ENCODE measurements around the gene NPAS3.

NPAS3 gene

DNA sequence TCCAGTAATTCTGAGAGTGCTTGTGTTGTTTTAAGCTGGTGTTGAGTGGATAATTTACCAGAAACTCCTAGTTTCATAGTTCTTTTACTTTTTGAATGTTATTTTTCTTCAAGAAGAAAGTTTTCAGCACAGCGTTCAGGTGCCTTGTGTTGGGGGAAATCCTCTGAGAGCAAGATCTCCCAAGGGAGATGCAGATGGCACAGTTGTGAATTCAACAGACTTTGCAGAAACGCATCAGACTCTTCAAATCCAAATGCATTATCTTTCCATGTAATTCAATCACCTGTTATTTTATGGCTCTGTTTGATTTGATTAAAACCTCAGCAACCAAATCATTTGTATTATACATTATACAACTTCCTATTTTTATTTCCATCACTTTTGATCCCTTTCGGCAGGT lies 572.3 kb downstream of the NPAS3 start:
- no peak for DNase-seq (ENCODE audit: low read depth in 2 of 2)

DNA sequence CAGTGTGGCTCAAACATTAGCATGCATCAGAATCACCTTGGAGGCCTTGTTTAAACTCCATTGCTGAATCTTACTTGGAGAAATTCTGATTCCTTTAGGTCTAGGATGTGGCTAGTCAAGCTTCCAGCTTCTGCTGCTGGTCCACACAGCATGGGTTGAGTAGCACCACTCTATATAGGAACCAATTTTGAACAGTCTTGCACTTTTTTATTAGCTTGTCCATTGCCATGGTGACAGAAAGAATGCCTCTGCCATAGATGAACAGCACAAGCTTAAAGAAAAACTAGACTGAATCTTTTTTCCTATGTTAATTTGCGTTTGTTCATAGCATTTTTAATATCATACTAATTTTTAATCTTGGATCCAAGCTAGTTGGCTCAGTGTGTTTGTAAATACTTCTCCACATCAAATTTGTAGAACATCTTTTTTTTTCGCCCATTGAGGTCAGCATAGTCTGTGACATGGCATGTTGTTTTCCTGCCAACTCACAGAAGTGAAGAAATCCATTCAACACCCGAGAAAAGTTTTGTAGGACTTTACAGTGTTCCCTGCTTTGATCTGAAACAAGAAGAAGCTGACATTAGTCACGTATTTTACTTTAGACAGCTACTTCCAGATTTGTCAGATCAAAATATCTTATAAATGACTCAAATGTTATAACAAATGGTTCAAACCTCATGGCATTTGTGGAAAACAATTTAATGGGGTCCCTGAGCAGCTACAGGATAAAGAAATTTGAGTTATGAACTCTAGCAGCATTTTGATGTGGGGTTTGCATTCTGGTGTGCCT lies 573.4 kb downstream of the NPAS3 start:
- DNase-seq (ENCODE audit: low read depth in 2 of 2), result no peak

DNA sequence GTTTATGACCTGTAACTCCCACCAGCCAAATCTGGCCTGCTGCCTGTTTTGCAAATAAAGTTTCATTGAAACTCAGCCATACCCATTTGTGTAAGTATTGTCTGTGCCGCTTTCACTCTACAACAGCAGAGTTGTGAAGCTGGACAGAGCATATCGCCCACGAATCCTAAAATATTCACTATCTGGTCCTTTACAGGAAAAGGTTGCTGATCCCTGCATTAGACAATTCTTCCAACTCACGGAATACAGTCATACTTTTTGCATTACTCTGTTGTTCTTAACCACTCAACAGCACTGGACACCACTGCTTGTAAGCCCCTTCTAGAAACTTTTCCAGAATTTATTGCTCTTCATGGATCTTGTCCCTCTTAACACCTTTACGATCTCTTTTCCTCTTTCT lies 576.8 kb downstream of the NPAS3 start:
- DNase-seq (ENCODE audit: low read depth in 2 of 2), result no peak

DNA sequence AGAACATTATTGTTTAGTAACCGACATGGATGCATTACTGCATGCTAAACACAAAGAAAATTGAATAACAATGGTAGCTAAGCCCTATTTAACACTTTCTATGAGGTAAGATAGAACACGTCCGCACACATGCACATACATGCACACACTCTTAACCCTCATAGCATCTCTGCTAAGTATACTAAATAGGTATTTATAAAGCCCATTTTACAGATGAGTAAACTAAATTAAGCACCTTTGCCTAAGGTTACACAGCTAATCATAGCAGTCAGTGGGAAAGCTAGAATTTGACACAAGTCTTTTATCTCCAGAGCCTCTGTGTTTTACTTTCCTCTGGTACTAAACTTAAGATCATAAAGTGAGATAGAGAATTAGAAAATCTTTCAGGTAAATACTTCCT lies 577.2 kb downstream of the NPAS3 start:
- no peak for DNase-seq (ENCODE audit: low read depth in 2 of 2)

DNA sequence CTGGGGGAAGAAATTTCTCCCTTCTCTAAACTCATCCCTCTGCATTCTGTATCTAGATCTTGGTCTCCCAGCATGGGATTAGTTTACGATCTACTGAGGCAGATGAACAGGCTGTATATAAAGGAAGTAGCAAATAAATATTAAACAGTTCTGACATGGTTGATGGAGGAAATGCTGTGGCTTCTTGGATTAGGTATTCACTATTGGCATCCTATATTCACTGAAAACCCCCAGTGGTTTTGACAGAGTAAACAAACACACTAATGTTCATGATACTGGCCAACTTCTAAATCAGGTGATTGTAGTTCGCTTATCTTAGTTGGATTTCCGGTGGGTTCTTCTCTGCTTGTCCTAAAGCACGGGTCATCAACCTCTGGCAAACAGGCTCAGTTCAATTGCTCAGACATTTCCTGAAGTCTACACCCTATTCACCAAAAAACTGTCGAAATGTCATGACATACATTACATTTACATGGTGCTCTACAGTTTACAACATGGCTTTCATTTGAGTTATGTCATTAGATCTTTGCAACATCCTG lies 578.3 kb downstream of the NPAS3 start:
- no peak for DNase-seq (ENCODE audit: low read depth in 2 of 2)

DNA sequence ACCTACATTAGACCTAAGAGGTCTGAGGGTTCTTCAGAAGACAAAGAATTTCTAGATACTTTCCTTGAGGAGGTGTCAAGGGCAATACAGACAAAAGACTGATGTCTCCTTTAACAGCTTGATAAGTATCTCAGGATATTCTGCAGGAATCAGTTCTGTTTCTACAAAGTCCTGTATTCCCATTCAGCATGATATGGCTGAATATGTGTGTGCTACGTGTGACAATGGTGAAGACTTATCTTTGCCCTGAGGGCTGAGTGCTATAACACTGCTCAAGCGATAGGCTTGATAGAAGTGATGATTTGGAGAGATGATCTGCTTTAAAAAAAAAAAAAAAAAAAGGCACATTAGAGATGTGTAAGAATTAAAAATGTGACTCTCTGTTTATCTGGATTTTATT lies 582.5 kb downstream of the NPAS3 start:
- no peak for DNase-seq (ENCODE audit: low read depth in 2 of 2)

DNA sequence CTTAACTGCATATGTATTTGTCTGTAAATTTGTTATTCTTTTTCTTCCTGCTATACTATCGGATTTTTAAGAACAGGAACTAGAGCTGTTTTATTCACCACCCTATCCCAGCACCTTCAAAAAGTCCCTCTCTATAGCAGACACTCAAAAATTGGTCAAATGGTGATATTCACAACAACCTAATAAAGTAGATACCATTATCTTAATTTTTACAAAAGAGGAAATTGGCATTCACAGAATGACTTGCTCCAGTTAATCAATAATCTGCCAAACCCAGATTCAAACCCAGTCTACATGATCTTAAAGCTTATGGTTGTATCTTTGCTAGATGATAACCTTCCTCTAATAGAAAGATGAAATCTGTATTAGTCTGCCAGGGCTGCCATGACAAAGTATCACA lies 585.6 kb downstream of the NPAS3 start:
- no peak for DNase-seq (ENCODE audit: low read depth in 2 of 2)

DNA sequence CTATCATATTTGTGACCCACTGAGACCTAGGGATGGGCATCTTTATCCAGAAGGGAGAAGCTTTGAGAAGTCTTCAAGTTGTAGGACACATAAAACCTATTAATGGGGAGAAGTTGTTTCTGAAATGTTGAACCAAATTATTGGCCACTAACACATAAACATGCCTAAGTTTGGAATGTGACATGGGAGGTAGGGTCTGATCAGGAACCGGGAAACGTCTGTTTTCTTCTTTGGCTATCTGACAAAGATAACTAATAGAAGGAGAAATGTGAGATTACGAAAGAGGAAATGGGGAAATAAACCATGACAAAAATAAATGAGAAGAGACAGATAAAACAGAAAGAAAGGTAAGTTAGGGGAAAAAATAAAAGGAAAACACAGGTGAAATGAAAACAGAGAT lies 586.9 kb downstream of the NPAS3 start:
- no peak for DNase-seq (ENCODE audit: low read depth in 2 of 2)

DNA sequence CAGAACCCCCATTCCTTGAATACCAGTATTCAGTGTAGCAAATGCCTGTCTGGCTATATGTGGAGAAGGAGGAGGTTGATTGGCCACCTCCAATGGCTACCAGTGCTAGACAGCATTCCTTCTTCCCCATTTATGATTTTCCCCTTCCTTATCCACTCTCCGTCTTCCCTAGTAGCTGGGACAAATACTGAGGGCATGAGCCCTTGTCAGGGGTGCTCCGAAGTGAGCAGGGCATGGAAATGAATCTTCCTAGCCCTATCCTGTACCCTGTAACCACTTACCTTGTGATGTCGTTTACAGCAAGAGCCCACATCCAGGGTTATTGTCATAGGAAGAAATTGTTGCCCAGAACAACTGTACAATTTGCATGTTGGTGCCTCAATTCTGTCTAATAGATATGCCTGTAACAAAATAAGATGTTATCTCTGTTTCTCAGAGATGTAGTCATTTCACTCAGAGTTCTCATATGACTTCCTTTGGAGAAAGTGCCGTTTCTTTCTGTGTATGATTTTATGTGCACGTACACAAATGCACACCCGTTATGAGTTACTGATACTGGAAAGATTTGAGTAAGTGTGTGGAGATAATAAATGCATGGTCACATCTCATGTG lies 588.5 kb downstream of the NPAS3 start:
- DNase-seq (ENCODE audit: low read depth in 2 of 2), result no peak

DNA sequence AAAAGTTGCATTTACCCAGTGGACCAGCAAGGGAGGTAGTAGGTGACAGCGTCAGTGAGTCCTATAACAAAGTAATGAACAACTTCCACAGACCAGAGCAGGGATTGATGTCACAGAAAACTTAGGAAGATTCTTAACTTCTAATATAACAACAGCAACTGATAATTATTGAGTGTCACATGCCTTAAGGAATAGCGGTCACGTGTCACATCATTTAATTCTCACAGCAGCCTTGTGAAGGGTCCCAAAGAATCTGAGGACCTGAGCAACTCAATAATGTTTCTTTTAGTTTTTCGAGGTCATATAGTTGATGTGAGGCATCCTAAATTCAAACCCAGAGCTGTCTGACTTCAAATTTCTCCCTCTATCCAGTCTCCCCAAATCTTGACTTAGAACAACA lies 590.0 kb downstream of the NPAS3 start:
- DNase-seq (ENCODE audit: low read depth in 2 of 2), result no peak

DNA sequence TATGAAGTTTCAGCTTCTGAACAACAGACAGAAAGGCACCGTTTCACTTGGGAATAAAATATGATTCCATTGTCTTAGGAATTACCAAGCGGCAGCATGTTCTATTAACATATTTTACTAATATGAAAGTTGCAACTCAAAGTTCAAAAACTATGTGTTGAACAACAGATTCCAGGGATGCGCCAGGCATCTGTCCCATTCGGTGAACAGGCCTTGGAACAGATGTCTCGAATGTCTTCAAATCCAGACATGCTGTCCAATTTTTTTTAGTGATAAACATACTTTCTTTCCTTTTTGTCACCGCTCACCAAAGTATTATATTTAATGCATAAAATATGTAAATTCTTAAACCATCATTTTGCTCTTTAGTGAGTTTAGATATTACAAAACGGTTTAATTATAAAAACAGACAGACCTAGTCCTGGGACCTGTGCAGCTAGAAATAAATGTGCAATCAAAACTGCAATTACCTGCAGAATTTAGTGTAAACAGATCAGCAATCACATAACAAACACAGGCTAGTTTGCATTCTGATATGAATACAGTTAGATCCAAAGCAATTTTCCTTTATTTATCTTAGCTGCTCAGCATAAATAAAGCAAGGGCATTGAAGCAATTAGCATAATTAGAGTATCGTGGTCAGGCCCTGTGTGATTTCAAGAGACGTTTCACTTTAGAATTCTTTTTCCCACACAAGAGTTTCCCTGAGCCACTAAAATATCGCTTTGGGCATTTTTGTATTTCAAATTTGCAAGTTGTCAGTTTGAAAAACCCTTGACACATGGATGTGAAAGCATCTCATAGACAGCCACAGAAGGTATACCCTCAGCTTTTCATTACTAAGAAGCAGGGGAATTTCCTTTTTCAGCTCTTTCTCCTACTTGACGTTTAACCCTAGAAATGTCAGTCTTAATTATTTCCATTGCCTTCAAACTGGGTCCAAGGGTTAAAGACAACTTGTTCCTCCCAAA lies 591.4 kb downstream of the NPAS3 start:
- no peak for DNase-seq (ENCODE audit: low read depth in 2 of 2)

DNA sequence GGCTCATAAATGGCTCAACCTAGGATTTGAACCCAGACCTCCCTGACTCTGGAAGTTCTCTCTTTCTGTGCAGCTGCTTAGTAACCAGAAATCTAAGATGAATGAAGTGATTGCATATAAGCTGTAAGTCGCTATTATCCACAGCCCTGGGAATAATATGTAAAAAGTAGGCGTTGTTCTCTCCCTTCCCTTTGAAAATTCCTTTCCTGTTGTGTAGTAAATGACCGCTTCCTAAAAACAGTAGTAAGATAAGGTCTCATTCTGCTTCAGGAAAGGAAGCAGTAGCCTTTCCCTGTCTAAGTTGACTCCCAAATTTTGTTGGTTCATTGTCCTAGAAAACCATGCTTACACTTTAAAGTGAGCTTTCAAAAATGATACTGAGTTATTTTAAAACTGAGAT lies 593.9 kb downstream of the NPAS3 start:
- DNase-seq (ENCODE audit: low read depth in 2 of 2), result no peak

DNA sequence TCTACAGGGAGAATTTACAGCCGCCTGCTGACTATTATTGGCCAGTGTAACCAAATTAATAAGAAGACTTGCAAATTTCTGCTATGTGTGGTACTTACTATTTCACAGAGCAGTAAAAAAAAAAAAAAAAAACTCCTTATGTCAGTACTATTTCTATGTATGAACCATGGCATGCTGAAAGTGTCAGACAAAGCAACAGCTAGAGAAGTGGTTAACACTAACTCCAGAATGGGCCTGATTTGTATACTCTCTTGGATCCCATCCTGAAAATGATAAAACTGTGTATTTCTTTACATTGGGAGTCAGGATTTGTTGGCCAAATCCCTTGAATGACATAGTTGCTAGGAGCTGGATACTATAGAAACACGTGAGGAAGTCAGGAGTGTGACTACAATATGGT lies 595.4 kb downstream of the NPAS3 start:
- no peak for DNase-seq (ENCODE audit: low read depth in 2 of 2)

DNA sequence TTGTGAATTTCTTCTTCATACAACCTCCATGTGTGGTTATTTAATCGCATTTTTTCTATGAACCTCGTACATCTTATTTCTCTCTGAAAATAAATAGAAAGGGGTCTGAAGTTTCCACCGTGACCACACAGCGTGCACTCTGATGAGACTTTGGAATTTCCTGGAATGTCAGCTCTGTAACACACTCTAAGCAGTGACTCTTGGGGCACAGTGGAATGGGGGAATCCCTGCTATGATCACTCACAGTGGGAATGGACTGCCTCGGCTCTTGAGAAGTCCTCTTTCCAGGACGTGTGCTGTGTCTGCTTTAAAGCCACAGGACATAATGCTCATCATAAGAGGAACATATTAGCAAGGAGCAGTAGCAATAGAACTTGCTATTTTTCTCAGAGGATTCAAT lies 596.0 kb downstream of the NPAS3 start:
- no peak for DNase-seq (ENCODE audit: low read depth in 2 of 2)

DNA sequence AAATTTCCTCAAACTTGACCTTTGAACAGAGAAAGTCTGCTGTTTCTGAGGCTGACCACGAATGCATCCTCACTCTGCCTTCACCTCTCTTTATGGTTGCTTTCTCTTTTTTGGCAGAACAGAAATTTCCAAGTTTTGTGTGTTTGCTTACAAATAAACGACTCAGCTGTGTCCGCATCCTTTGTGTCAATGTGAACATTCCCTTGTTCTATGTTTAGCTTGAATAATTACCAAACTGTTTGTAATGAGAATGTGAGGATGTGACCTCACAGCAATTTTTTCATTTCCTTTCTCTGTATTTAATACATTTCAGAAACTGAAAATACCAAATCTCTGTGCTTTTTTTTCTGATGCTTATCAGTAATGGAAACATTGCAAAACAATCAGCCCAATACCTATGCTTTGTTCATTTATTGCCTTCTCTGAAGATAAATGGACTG lies 601.3 kb downstream of the NPAS3 start:
- DNase-seq (ENCODE audit: low read depth in 2 of 2), result no peak

DNA sequence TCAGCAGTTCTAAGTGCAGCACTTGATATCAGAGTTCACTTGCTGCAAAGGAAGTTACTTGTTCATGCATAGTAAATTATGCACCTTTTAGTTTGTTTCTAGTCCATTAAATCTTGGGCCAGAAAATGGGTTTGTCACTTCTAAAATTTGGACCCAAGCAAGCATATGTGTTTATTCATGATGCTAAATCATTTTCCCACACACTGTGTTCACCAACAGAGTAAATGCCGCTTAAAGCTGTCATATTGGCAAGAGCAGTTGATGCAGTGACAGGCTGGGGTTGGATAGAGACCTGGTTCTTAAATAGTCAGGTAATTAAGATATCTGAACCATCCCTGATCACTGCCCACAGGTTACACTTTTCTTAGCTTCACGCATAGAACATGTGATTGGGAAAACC lies 602.5 kb downstream of the NPAS3 start:
- DNase-seq (ENCODE audit: low read depth in 2 of 2), result no peak

DNA sequence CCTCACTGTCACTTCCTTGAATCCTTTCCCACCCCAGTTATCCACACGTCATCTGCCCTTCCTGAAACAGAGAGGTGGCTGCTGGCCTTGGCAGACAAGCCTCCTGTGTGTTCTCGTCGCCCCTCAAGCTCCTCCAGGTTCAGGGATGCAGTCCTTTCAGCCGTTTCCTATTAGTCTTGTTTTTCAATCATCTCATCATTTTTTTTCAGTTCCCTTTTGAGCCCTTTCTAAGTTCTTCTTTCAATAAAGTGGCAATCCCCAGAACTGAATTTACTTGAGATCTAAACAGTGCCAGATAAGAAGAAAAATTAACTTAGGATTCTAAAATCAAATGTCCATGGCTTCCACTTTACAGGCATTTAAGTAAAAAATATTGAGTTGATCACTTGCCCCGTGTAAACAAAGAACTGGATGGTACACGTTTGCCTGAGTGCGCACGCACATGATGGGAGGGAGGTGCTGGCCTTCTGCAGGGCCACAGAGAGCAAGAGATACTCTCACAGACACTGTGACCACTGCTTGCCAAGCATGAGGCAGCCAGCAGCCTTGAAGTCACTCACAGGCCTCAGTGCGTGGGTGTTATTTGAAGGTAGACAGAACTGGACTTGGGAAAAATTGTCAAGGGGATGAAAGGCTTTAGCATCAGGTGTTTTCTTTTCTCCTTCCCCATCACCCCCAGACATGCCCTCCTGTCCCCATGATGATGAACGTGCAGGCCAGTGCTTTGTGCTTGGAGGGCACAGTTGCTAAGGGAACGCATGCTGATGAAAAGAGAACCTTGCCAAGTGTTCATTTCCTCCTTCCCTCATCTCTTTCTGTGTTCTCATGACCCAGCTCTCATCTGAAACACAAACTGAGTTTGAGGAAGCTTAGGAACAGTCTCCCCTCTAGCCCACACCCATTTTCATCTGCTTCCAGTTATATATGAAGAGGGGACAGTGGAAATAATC lies 603.9 kb downstream of the NPAS3 start:
- DNase-seq (ENCODE audit: low read depth in 2 of 2), result no peak

DNA sequence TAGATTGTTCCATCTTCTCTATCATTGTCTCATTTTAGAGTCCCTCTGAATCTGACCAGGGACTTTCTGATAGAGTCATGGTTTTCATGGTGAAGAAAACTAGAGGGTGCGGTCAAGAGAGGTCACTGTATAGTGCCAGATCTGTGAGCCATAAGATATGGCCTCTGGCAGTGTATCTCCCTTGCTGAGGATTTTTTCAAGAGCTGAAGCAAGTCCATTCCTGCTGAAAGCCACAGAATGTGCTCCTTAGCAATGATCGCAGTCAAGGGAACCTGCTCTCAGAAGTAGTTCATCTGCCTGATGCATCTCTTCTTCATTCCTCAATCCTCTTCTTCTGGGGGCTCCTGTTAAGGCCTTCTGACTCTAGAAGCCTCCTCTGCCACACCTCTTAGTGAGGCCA lies 607.0 kb downstream of the NPAS3 start:
- no peak for DNase-seq (ENCODE audit: low read depth in 2 of 2)

DNA sequence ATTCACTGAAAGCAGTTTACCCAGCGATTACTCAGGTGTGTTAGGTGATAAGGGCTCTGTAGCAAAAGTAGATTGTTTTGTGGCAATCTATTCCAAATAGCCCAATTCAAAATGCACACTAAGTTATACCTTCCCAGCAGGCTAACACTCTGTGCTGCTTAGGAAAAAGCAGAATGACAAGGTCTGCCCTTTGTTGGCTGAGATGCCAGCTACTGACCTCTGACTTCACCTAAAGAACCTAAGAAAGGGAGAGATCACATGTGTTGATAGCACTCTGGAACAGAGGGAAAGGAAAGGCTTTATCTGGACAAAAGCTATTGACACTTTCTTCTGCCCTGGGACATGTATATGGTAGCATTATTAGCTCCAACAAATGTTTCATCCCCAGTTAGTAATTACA lies 609.9 kb downstream of the NPAS3 start:
- no peak for DNase-seq (ENCODE audit: low read depth in 2 of 2)

DNA sequence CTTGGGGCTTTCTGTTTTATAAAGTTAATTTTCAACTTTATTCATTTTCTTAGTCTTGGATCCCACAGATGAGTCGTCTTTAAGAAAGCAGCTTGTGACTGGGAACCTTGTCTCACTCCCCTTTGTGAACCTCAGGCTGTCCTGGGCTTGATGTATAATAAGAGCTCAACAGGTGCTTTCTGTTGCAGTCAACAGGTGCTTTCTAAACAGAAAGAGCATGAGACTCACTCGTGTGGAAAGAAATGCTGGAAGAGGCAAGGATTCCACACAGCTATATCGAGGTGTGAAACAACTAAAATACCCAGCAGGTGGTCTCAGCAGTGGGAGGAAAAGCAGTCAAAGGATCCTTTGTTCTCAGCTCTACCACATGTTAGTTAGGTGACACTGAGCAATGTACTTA lies 613.3 kb downstream of the NPAS3 start:
- no peak for DNase-seq (ENCODE audit: low read depth in 2 of 2)

DNA sequence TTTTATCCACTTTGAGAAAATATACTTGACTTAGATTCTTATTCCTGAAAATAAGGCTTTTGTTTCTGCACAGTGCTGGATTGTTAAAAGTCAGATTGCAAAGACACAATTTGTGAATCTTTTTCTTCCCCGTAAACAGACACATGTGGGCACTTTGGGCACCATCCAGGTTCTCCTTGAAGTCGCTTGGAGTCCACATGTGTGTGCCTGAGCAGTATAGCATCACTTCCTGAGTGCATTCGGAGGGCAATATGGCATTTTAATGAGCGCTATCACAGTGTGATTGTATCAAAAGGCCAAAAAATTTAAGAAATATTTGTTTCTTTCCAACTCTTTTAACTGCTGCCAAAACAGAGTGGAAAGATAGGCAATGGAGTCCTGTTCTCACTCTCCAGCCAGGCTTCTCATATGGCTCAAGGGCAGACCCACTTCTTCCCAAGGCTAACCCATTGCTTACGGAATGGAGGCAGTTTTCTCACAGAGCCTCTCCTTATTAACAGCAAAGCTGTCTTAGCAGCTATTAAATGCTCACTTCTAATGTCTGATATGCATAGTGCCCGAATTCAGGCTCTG lies 615.1 kb downstream of the NPAS3 start:
- DNase-seq (ENCODE audit: low read depth in 2 of 2), result no peak
